HUDEP-2 (cell line): ENCODE measurements around the gene SLC16A4.
"Not testable (repeated sequence)": the region's sequence is repeated elsewhere in the genome, so short reads cannot be mapped to it uniquely, and the experiment has no call there.

Experiments used
- DNase-seq, 76 experiments: peaks; one replicate each; lab custom pipeline; 2025; ENCODE audit not compliant: unreplicated experiment in 76 of 76; lab: John Stamatoyannopoulos, UW

The SLC16A4 gene

GRCh38 chr1:110390692-110391245, at the start of gene SLC16A4:
Gene SLC16A4 (minus strand): TSS chr1:110391026. CDS start chr1:110389323, 1,703 bp downstream.
- DNase-seq = no peak

- DNase-seq = not testable (repeated sequence)
Measured at GRCh38 chr1:110439873-110440272, 49.0 kb upstream of the SLC16A4 start.

GRCh38 chr1:110438893-110439292, 48.1 kb upstream of the SLC16A4 start:
- no peak for DNase-seq

- DNase-seq = not testable (repeated sequence)
Measured at GRCh38 chr1:110437645-110438299, 46.9 kb upstream of the SLC16A4 start.

GRCh38 chr1:110436635-110437034, 45.8 kb upstream of the SLC16A4 start:
- DNase-seq = no peak

GRCh38 chr1:110434946-110435345, 44.1 kb upstream of the SLC16A4 start:
- DNase-seq = peak in 20 of 76 experiments; percentile 8 to 57 (median 35)

- DNase-seq = peak in 7 of 76 experiments; percentile 7 to 33 (median 11)
Measured at GRCh38 chr1:110433803-110434202, 43.0 kb upstream of the SLC16A4 start.

GRCh38 chr1:110433213-110433612, 42.4 kb upstream of the SLC16A4 start:
- no peak for DNase-seq

- no peak for DNase-seq
Measured at GRCh38 chr1:110430901-110431300, 40.1 kb upstream of the SLC16A4 start.

- no peak for DNase-seq
Measured at GRCh38 chr1:110430366-110430765, 39.5 kb upstream of the SLC16A4 start.

GRCh38 chr1:110428946-110429345, 38.1 kb upstream of the SLC16A4 start:
- DNase-seq = no peak

GRCh38 chr1:110426854-110427253, 36.0 kb upstream of the SLC16A4 start:
- no peak for DNase-seq

- no peak for DNase-seq
Measured at GRCh38 chr1:110425612-110426152, 34.9 kb upstream of the SLC16A4 start.

- no peak for DNase-seq
Measured at GRCh38 chr1:110424699-110425611, 34.1 kb upstream of the SLC16A4 start.

GRCh38 chr1:110420874-110421793, 30.3 kb upstream of the SLC16A4 start:
- peak in 33 of 76 experiments; percentile 3 to 72 (median 18) for DNase-seq

- no peak for DNase-seq
Measured at GRCh38 chr1:110420023-110420662, 29.3 kb upstream of the SLC16A4 start.

- DNase-seq = no peak
Measured at GRCh38 chr1:110418729-110419128, 27.9 kb upstream of the SLC16A4 start.

- peak in 2 of 76 experiments; percentile 2 to 20 for DNase-seq
Measured at GRCh38 chr1:110413045-110413444, 22.2 kb upstream of the SLC16A4 start.

GRCh38 chr1:110412576-110412975, 21.8 kb upstream of the SLC16A4 start:
- DNase-seq = peak in 70 of 76 experiments; percentile 11 to 85 (median 66)
